ENCODE results near the gene PDE4D.

PDE4D gene

DNA sequence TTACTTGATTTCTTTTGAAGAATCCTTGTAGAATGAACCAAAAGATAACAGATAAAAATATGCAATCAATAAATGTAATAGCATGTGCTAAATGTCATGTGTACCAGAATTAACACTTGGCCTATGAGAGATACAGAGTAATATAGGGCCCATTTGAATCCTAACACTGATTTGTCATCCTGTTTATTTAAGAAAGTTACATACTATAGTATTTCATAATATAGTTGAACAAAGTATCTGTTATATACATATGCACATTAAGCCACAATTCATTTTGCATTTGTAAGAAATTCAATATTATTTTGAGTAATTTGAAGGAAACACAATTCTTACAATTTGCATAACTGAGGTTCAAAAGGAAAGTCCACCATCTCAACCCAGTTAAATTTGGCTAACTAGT lies 389.5 kb downstream of the PDE4D start:
- no peak for DNase-seq (ENCODE audit: low spot score)

DNA sequence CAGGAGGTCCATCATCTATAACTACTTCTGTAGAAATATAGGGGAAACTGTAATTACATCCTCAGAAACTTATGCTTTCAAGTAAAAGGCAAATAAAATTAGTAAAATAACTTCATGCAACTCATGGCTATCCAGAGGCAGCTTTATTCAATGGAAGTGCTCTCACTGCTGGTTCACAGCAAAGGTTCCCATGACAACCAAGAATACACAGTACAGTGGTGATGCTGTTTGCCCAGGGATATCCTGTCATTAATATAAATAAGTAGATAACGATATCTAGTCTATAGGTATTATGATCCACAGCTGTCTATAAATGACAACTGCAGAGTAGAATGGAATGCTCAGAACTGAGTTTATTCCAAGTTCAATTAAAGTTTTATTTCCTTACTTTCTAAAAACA lies 390.3 kb downstream of the PDE4D start:
- DNase-seq (ENCODE audit: low spot score): no peak

DNA sequence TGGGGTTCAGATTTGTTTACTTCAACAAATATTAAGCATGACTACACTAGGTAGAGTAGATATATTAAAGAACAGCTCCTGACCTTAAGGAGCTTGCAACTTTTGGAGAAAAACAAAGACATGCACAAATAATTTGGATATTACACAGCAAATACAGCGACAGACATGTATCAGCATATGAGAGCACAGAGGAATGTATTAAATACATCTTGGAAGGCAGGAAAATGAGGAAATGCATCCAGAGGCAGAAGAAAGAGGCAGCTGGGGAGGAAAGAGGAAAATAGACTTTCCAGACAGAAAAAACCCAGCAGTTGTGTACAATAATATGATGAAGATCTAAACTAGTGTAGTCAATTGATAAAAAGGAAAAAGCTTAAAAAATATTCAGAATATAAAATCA lies 392.2 kb downstream of the PDE4D start:
- no peak for DNase-seq (ENCODE audit: low spot score)

GRCh38 chr5:59500014-59500413 lies 393.5 kb downstream of the PDE4D start:
- DNase-seq (ENCODE audit: low spot score): no peak

DNA sequence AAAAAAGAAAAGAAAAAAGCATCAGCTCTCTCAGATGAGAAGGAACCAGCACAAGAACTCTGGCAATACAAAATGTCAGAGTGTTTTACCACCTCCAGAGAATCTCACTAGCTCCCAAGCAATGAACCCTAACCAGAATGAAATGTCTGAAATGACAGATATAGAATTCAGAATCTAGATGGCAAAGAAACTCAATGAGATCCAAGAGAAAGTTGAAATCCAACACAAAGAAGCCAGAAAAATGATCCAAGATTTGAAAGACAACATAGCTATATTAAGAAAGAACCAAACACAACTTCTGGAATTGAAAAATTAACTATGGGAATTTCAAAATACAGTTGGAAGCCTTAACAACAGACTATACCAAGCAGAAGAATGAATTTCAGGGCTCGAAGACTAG lies 396.3 kb downstream of the PDE4D start:
- no peak for DNase-seq (ENCODE audit: low spot score)

DNA sequence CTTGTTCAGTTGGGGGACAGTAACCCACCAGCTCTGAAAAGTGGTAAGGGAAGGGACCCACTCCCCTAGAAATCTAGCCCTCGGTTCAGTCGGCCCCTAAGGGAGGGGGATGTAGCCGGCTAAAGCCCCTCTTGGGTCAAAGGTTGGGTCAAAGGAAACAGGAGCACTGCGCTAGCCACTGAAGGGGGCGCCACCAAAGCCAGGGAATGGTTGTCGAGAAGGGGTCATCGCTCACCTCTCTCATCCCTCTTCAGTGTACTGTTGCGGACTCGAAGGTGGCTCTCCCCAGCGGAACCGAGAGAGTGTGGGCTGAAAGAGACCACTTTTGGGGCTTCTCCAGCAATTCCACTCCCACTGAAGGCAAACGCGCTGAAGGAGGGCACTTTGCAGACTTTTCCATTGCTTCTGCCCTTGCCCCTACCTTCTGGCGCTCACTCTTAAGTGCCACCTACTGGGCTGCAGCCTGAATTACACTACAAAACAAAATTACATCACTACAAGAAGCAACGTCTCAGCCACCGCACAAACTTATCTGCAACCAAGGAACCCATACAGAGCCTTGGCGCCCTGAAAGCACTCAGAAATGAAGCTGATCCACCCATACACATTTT lies 396.9 kb downstream of the PDE4D start:
- DNase-seq (ENCODE audit: low spot score): peak; percentile 71

DNA sequence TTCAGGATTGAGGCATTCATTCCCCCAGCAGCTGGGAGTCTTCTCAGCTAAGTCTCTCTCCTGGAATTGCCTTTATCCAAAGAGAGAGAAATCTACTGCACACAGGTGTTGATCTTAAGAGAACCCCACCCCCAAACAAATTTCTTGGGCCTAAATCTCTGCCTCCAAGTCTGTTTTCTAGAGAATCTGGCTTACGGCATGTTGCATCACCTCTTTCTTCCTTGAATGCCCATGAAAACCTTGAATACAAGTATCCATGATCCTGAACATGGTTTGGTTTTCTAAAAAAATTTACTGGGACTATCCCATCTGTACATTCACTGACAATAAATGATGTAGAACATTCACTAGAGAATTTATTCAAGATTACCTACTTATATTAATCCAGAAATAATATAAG lies 401.6 kb downstream of the PDE4D start:
- DNase-seq (ENCODE audit: low spot score): no peak

GRCh38 chr5:59489551-59489950 lies 404.0 kb downstream of the PDE4D start:
- no peak for DNase-seq (ENCODE audit: low spot score)

- no peak for DNase-seq (ENCODE audit: low spot score)
These were observed 405.5 kb downstream of the PDE4D start for GRCh38 chr5:59487772-59488729.

- no peak for DNase-seq (ENCODE audit: low spot score)
These were observed 406.3 kb downstream of the PDE4D start for GRCh38 chr5:59487068-59487686.

- no peak for DNase-seq (ENCODE audit: low spot score)
These were observed 407.0 kb downstream of the PDE4D start for GRCh38 chr5:59486508-59486907.

GRCh38 chr5:59485629-59486439 lies 407.7 kb downstream of the PDE4D start:
- DNase-seq (ENCODE audit: low spot score): no peak

DNA sequence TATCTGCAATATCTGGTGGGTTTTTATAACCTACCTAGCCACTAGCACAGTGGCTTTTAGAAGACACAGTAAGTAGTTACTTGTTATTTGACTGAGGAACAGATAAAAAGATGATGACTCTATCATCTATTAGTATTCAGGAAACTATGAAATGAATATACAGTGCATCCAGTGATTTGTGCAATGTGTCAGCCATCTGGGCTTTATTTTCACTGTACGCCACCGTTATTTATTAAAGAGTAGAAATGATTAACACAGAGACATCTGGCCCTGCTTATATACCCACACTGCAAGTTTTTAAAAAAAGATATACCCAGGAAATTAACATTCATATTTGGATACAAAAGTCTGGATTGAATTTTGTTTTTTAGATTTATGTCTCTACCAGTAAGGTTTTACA lies 408.4 kb downstream of the PDE4D start:
- no peak for DNase-seq (ENCODE audit: low spot score)

- DNase-seq (ENCODE audit: low spot score): no peak
These were observed 408.9 kb downstream of the PDE4D start for GRCh38 chr5:59484618-59485017.

GRCh38 chr5:59483971-59484472 lies 409.5 kb downstream of the PDE4D start:
- DNase-seq (ENCODE audit: low spot score): no peak

DNA sequence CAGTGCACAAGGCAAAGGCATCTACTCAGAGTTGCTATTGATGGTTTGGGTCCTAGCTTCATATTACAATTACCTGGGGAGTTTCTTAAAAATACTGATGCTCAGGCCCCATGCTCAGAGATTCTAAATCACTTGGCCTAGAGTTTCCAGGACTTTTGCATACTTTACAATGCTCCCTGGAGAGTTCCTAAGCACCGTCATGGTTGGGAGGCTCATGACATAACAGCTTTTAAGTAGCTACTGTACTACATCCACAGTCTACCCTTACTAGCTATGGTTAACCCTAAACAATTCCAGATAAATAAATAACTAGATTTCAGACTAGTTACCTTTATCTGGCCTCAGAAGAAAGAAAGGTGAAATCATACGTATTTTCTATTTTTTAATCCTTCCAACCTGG lies 414.4 kb downstream of the PDE4D start:
- no peak for DNase-seq (ENCODE audit: low spot score)

DNA sequence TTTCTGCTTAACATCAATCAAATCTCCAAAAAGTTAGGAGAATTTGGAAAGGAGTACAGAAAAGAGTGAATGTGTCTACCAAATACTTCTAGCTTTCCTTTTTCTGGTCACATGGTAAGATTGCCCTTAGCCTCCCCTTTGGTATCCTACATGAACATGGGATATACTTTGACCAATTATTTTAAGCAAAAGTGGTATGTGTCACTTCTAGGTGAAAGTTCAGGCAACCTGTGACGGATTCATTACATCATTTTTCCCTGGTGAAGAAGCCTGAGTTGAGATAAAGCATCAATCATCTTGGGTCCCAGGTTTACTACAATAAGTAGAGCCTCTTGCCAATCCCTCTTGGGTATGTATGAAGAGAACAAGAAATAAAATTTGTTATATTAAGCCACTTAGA lies 419.2 kb downstream of the PDE4D start:
- no peak for DNase-seq (ENCODE audit: low spot score)

DNA sequence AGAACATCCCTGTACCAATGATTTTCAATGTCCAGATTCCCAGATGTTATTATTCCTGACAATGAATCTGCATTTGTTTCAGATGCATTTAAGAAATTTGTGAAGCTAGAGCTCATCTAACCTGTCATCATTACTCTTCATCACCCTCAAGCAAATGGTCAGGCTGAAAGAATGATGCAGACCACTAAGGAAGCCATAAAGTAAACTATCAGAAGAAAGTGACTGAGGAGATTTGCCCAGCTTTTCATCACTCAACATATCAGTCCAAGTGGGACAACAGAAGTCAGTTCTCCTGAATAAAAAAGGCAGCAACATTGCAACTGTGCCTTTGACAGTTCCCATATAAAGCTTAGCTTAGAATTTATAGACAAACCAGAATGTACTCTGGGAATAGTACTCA lies 419.9 kb downstream of the PDE4D start:
- DNase-seq (ENCODE audit: low spot score): no peak

GRCh38 chr5:59471463-59471862 lies 422.1 kb downstream of the PDE4D start:
- no peak for DNase-seq (ENCODE audit: low spot score)

DNA sequence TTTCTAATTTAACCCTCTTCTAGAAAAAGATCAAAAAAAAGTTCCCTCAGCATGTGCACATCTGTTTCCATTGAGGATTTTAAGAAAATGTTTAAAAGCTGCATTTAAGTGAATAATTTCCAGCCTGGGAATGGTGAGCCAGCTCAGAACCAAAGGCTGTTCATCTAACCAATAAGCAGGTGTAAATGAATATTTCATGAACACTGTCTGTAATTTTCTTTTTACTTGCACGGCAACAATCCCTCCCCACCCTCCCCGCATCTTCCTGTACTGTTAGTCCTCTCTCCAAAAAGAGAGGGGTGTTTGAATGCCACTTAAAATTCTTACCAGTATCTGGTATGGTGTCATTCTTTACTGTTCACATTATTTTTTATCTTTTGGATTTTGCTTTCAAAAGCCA lies 425.6 kb downstream of the PDE4D start:
- no peak for DNase-seq (ENCODE audit: low spot score)

DNA sequence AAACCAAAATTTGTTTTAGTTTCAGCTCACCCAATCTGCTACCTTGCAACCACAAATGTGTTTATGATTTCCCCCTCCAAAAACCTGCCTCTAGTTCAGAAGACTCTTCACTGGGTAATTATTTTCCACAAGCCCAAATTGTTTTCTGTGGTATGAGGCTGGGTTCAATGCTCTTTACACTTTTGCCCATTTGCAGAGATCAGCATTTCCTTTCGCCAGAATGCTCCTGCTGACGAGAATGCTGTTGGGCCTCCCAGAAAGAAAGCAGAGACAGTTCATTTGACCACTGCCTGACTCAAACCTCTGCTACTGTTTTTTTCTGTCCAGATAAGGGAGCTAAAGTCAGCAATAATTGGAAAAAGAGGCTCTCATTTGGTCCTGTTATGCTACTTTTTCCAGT lies 427.3 kb downstream of the PDE4D start:
- DNase-seq (ENCODE audit: low spot score): no peak

- no peak for DNase-seq (ENCODE audit: low spot score)
These were observed 428.6 kb downstream of the PDE4D start for GRCh38 chr5:59464969-59465368.
